SH-SY5Y (cell line): ENCODE measurements around the gene SRP19.

Experiments
- GATA2 ChIP-seq: IDR thresholded peaks from 2 replicates; pipeline ENCODE4 v1.6.1; 2011; ENCODE audit warnings: mild to moderate bottlenecking, low read depth, low read length
- GATA3 ChIP-seq: IDR thresholded peaks from 2 replicates; pipeline ENCODE4 v1.6.1; 2011; ENCODE audit warnings: low read depth, mild to moderate bottlenecking, low read length, moderate library complexity

DNA sequence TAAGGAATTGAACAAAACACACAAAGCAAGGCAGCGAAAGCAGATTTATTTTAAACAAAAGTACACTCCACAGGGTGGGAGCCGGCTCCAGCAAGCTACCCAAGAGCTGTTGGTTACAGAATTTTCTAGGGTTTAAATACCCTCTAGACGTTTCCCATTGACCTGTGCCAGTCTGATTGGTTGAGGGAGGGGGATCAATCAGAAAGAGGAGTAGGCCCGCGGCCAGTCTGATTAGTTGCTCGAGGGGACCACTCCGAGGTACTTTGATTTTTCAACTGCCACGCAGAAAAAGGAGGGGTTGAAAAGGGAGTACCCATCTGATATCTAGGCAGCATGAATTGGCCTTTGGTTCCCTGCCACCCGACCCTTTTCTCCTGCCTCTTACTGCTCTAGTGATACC is 998 bp downstream of the SRP19 start:
- no peak for TF ChIP-seq GATA3
- no peak for TF ChIP-seq GATA2
